H1 (cell line): ENCODE measurements around the gene DGKI.

ENCODE experiments used
- CEBPB ChIP-seq: IDR thresholded peaks from 2 replicates; pipeline ENCODE4 v1.6.1; 2012; ENCODE audit warnings: low read depth, low read length
- CTCF ChIP-seq, 3 experiments: IDR thresholded peaks; 1 replicate in 2 of 3; 2 replicates in 1 of 3; pipeline versions ENCODE4 v1.5.1 to v1.6.1; 2011; ENCODE audit warnings: low read length in 3 of 3, mild to moderate bottlenecking in 3 of 3, inconsistent platforms in 2 of 3, low read depth in 1 of 3, moderate library complexity in 1 of 3; ENCODE audit not compliant: insufficient read depth in 1 of 3; ENCODE audit errors: control extremely low read depth in 1 of 3
- HDAC2 ChIP-seq, 2 experiments: fragments of 300-600 bp in 1 of 2; sonication (generic) in 1 of 2; IDR thresholded peaks; 2 replicates each; pipeline ENCODE4 v1.6.1; 2011 to 2012; ENCODE audit warnings: low read depth in 2 of 2, low read length in 2 of 2, mild to moderate bottlenecking in 2 of 2, moderate library complexity in 2 of 2, borderline replicate concordance in 1 of 2, inconsistent platforms in 1 of 2
- POLR2A ChIP-seq, 2 experiments: IDR thresholded peaks; 1 replicate in 1 of 2; 2 replicates in 1 of 2; pipeline ENCODE4 v1.6.1; 2011; ENCODE audit warnings: low read depth in 2 of 2, low read length in 2 of 2, mild to moderate bottlenecking in 2 of 2; ENCODE audit errors: control extremely low read depth in 1 of 2
- SUZ12 ChIP-seq: fragments of 200-600 bp; sonication (generic); IDR thresholded peaks from 2 replicates; pipeline ENCODE4 v1.6.1; 2012; ENCODE audit warnings: mild to moderate bottlenecking, inconsistent platforms, low read length, moderate library complexity, mixed read lengths

- TF ChIP-seq SUZ12: no peak
- TF ChIP-seq POLR2A (IDR thresholded peaks at IDR 0.05; ENCODE audit: control extremely low read depth in 1 of 2, low read depth in 2 of 2, low read length in 2 of 2): no peak
- TF ChIP-seq CTCF (IDR thresholded peaks at IDR 0.05; ENCODE audit: control extremely low read depth in 1 of 3, insufficient read depth in 1 of 3, low read depth in 1 of 3, low read length in 3 of 3): no peak
- no peak for TF ChIP-seq HDAC2 (IDR thresholded peaks at IDR 0.05; ENCODE audit: borderline replicate concordance in 1 of 2, low read depth in 2 of 2, low read length in 2 of 2)
- no peak for TF ChIP-seq CEBPB
Observed at GRCh38 chr7:137685433-137686164, 161.2 kb downstream of the DGKI start.
